SK-N-SH treated with all-trans-retinoic acid at 6 μM for 48 hours (cell line): ENCODE results near the gene NKD1.

Experiments
- CSDC2 ChIP-seq: fragments of 250-450 bp; sonication (Bioruptor Pico); IDR thresholded peaks from 2 replicates; pipeline ENCODE4 v1.5.0; 2020; ENCODE audit warnings: mild to moderate bottlenecking, moderate library complexity
- TCF4 ChIP-seq: fragments of 250-450 bp; sonication (Bioruptor Pico); IDR thresholded peaks from 2 replicates; pipeline ENCODE4 v1.8.0; 2021; ENCODE audit warnings: mild to moderate bottlenecking, moderate library complexity, borderline replicate concordance
- ZFP3 ChIP-seq: fragments of 250-450 bp; sonication (Bioruptor Pico); IDR thresholded peaks from 2 replicates; pipeline ENCODE4 v1.5.0; 2020; ENCODE audit warnings: mild to moderate bottlenecking, moderate library complexity
- ZFP30 ChIP-seq: fragments of 450-650 bp; formaldehyde crosslinking; IDR thresholded peaks from 2 replicates; pipeline ENCODE4 v1.5.0; 2022; ENCODE audit warnings: mild to moderate bottlenecking, moderate library complexity
- ZNF565 ChIP-seq: fragments of 450-650 bp; formaldehyde crosslinking; conservative IDR thresholded peaks from 2 replicates; pipeline ENCODE4 v1.5.0; 2020; ENCODE audit warnings: low read depth, mild to moderate bottlenecking, moderate library complexity
- ZNF70 ChIP-seq: fragments of 450-650 bp; formaldehyde crosslinking; IDR thresholded peaks from 2 replicates; pipeline ENCODE4 v1.5.0; 2020; ENCODE audit warnings: mild to moderate bottlenecking, moderate library complexity
- TF ChIP-seq, protein P1 (sequence below): fragments of 250-450 bp; sonication (Bioruptor Pico); IDR thresholded peaks from 2 replicates; pipeline ENCODE4 v1.8.0; 2020; ENCODE audit warnings: mild to moderate bottlenecking, moderate library complexity, borderline replicate concordance

DNA sequence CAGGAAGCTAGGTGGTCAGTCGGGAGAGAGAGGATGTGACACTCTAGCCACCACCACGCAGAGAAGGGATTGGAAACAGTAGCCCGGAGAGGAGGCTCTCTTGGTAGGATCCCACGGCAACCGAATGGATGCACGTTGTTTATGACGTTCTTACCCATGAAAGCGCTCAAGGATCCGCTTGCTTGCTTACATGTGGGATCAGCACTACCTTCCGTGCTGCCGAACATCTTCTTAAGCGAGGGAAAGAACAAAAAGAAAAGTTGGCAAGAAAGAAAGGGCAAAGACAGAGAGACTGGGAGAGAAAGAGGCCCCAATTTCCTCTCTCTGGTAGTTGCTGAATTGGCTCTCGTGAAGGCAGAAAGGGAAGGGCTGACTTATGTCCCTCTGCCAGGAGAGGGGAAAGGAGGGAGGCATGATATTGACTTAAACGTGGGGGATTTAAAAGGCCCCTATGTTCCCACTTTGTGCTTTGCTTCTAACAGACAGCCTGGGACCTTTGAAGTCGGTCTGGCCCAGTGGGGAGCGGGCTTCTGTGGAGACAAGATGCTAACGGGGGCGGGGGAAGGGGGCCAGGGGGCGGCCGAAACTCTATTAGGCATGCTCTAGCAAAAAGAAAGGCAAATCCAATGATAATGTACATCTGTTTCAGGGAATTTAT is 97.5 kb downstream of the NKD1 start:
- TF ChIP-seq, protein P1, sequence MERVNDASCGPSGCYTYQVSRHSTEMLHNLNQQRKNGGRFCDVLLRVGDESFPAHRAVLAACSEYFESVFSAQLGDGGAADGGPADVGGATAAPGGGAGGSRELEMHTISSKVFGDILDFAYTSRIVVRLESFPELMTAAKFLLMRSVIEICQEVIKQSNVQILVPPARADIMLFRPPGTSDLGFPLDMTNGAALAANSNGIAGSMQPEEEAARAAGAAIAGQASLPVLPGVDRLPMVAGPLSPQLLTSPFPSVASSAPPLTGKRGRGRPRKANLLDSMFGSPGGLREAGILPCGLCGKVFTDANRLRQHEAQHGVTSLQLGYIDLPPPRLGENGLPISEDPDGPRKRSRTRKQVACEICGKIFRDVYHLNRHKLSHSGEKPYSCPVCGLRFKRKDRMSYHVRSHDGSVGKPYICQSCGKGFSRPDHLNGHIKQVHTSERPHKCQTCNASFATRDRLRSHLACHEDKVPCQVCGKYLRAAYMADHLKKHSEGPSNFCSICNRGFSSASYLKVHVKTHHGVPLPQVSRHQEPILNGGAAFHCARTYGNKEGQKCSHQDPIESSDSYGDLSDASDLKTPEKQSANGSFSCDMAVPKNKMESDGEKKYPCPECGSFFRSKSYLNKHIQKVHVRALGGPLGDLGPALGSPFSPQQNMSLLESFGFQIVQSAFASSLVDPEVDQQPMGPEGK = no peak
- TF ChIP-seq ZNF565 (CRISPR knock-in tag) (no peak), ZFP3 (CRISPR knock-in tag) (no peak), TCF4 (CRISPR knock-in tag) (no peak), ZFP30 (CRISPR knock-in tag) (no peak), CSDC2 (CRISPR knock-in tag) (no peak), ZNF70 (CRISPR knock-in tag) (no peak)
